GM21447 (cell line): ENCODE measurements around the gene ABCC6.
"Not testable (repeated sequence)": the region's sequence is repeated elsewhere in the genome, so short reads cannot be mapped to it uniquely, and the experiment has no call there.

Source experiments
- ATAC-seq: cut with Tn5 transposase; IDR thresholded peaks from one replicate; pipeline ENCODE4 v1.9.1; 2021; ENCODE audit not compliant: unreplicated experiment

The ABCC6 gene

DNA sequence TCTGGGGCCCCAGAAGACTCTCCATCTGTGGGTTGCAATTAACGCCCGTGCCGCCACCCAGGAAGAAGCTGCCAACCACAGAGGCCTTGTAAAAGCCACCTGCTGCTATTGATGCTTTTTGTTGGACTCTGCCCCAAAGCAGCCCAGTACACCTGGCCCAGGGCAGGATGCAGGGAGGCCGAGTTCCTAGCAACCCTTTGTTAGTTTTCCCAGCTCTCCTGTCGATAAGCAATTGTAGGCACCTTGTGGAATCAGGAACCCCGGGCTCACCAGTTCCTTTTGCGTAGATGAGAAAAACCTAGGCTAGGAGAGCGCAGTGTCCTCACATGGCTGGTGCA lies 103.3 kb downstream of the ABCC6 start:
- no peak for ATAC-seq

DNA sequence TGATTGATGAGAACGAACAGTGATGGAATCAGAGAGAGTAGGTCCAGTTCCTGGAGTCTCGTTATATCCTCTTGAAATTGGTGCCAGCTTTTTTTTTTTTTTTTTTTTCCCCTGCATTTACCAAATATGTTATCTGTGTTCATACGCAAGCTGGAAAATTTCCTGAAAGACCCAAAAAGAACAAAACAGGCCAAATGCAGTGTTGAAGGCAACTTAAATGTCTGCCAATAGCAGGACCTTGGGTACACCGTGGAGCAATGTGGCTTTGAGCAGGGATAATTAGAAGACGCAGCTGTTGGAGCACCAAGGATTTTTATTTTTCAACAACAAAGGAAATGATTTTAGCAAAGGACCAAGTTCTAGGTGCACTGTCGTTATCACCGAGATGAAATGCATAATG lies 105.0 kb downstream of the ABCC6 start:
- ATAC-seq, result no peak

DNA sequence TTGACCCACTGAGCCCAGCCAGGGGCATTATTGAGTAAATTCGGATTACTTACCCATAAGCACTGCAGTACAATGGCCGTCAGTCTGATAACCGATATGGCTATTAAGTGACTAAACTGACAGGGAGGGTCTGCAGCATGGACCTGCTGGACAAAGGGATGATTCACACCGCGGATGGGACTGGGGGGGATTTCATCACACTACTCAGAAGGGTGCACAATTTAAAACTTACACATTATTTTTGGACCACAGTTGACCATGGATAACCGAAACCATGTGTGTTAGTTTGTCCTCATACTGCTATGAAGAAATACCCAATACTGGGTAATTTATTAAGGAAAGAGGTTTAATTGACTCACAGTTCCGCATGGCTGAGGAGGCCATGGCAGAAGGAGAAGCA lies 106.5 kb downstream of the ABCC6 start:
- no peak for ATAC-seq

DNA sequence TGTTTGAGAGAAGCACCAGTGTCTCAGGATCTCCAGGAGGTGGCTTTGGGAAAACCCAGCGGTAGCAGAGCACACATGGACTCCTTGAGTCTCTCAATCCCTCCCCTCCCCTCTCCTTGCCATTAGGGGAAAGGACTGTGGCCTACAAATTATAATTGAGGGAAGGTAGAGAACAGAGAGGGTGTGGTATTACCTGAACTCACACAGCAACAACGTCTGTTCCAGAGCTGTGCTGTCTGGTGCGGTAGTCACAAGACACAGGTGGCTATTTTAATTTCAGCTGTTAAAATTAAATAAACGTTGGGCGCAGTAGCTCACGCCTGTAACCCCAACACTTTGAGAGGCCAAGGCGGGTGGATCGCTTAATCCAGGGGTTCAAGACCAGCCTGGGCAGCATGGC lies 110.2 kb downstream of the ABCC6 start:
- ATAC-seq, result no peak

DNA sequence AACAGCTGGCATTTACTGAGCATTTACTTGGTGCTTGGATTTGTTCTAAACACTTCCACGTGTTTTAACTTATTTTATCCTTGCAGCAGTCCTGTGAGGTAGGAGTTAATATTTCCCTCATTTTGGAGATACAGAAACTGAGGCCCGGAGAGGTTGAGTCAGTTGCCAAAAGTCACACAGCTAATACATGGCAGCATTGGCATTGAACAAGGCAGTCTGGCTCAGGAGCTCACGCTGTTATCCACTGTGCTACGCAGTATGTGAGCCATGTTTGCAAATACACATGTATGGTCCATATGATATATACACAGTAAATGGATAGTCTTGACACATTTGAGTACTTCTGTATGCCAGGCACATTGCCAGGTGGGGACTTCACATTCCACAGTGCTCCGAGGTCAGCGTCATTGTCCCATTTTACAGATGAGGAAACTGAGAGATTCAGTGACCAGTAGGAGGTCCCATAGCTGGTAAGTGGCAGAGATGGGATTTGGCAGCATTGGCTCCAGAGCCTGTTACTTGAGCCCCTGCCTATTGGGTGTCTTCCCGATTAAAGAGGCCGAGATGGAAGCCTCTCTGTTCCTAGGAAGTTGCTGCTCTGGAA lies 110.7 kb downstream of the ABCC6 start:
- ATAC-seq, result no peak

DNA sequence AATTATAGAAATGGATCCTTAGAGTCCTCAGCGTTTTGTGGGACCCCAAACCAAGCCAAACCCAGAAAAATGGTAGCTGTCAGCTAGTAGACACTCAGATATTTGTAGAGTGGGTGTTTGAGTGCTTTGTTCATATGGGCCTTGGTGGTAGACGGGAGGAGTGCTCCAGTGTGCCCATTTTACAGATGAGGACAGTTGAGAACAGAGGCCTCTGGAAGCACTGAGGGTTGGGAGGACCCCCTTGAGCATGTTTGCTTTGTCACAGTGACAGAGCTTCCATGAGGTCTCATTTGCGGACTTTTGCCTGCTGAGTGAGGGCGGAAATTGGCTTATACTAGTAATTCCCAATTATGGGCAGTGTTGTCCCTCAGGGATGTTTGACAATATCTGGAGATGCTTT lies 111.7 kb downstream of the ABCC6 start:
- no peak for ATAC-seq

DNA sequence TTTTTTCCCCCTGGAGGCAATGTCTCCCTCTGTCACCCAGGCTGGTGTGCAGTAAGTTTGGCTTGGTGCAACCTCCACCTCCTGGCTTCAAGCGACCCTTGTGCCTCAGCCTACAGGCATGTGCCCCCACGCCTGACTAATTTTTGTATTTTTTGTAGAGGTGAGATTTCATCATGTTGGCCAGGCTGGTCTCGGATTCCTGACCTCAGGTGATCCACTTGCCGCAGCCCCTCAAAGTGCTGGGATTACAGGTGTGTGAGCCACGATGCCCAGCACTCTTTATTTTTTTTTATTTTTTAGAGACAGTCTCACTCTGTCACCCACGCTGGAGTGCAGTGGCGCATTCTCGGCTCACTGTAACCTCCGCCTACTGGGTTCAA lies 113.2 kb downstream of the ABCC6 start:
- ATAC-seq, result no peak

DNA sequence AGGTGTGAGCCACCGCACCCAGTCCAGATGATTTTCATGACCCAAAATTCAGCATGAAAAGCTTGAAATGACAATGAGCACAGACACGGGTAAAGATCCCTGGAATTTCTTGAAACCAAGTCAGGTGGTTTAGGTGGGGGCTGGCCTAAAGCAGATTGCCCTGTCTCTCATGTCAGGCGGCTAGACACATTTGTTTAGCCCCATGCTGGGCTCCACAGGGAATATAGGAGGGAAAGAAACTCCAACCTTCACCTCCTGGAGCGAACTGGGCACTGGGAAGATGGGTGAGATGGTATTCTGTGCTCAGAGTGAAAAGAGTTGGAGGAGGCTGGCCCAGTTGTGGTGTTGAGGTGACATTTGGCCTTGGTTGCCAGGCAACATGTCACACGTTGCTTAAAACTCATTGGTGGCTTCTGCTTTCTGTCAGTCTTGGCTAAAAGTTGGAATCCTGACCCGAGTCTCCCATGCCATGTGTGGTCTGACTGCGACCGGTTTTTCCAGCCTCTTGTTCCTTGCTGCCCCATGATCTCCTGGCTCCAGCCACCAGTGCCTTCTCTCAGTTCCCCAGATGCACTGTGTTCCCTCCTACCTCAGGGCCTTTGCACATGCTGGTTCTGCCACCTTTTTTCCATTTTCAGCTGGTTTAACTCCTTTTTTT lies 113.7 kb downstream of the ABCC6 start:
- ATAC-seq, result no peak

DNA sequence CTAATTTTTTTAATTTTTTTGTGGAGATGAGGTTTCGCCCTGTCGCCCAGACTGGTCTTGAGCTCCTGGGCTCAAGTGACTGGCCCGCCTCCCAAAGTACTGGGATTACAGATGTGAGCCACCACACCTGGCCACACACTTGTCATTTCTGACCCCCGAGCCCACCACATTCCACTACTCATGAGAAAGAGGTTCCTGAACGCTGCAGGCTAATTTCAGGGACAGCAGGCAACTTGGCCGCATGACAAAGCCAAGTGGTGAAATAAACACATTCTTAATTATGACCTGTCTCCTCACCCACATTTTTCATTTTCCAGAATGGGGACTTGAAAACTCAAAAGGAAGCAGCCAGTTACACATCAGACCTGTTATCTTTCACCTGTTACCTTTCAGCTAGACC lies 114.5 kb downstream of the ABCC6 start:
- no peak for ATAC-seq

DNA sequence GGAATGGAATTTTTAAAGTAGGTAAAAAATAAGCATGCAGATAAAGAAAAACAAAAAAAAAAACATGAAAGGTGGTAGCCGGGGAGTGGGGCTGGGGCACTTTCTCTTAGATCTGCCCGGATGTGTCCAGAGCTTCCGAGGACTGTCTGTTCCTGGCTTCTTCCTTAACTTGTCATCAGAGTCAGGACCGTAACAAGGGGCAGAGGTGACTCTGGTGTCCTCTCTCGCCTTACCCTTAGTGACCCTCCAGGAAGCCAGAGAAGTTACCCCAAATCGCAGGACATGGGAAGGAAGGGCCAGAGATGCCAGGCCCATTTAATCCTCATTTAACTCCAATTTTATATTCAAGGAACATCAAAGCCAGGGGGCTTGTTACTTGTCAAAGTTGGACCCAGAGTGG lies 115.5 kb downstream of the ABCC6 start:
- no peak for ATAC-seq

DNA sequence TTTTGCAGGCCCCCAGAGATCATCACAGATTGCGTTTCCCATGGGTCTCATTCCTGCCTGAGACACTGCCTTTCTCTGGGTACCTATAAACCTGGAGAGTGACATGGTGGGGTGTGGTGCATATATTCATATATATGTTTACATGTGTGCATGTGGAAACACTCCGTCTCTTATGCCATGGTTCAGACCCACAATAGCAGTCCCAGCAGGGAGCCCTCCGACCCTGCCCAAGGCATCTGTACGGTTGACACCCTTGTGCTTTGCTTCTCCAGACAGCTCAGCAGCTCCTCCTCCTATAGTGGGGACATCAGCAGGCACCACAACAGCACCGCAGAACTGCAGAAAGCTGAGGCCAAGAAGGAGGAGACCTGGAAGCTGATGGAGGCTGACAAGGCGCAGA lies 116.8 kb downstream of the ABCC6 start:
- no peak for ATAC-seq

DNA sequence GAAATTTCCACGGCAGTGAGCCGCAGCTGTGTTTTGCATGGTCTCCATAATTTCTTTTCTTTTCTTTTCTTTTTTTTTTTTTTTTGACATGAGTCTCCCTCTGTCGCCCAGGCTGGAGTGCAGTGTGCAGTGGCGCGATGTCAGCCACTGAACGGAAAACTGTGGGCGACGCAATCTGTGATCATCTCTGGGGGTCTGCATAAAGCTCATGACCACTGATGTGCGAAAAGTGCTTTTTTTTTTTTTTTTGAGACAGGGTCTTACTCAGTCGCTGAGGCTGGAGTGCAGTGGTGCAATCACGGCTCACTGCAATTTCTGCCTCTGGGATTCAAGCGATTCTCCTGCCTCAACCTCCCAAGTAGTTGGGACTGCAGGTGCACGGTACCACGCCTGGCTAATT lies 117.6 kb downstream of the ABCC6 start:
- no peak for ATAC-seq

DNA sequence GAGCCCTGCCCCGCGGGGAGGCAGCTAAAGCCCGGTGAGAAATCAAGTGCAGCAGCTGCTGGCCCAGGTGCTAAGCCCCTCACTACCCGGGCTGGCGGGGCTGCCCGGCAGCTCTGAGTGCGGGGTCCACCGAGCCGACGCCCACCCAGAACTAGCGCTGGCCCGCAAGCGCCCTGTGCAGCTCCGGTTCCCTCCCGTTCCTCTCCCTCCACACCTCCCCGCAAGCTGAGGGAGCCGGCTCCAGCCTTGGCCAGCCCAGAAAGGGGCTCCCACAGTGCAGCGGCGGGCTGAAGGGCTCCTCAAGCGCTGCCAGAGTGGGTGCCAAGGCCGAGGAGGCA lies 118.5 kb downstream of the ABCC6 start:
- not testable (repeated sequence) for ATAC-seq

DNA sequence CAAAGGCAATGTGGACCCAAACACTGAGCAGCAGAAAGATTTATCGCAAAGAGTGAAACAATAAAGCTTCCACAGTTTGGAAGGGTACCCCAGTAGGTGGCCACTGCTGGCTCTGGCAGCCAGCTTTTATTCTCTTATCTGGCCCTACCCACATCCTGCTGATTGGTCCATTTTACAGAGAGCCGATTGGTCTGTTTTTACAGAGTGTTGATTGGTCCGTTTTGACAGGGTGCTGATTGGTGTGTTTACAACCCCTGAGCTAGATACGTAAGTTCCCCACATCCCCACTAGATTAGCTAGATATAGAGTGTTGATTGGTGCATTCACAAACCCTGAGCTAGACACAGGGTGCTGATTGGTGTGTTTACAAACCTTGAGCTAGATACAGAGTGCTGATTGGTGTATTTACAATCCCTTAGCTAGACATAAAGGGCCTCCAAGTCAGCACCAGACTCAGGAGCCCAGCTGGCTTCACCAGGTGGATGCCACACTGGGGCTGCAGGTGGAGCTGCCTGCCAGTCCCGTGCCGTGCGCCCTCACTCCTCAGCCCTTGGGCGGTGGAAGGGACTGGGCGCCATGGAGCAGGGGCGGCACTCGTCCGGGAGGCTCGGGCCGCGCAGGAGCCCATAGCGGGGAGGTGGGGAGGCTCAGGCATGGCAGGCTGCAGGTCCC lies 119.0 kb downstream of the ABCC6 start:
- not testable (repeated sequence) for ATAC-seq

DNA sequence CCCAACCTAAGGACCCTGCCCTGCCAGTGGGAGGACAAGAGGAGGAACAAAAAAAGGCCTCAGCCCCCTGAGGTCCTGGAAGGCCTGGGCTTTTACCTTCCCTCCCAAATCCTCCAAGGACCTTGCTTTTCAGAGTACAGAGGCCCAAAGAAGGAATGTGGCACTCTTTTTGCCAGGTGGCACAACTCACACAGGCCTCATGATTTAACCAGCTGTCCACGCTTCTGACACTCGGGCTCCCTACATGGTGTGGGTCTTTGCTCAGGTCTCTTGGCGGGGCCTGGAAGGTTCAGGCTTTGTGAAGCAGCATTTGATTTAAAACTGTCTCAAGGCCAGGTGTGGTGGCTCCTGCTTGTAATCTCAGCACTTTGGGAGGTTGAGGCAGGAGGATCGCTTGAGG lies 120.6 kb downstream of the ABCC6 start:
- ATAC-seq, result no peak

DNA sequence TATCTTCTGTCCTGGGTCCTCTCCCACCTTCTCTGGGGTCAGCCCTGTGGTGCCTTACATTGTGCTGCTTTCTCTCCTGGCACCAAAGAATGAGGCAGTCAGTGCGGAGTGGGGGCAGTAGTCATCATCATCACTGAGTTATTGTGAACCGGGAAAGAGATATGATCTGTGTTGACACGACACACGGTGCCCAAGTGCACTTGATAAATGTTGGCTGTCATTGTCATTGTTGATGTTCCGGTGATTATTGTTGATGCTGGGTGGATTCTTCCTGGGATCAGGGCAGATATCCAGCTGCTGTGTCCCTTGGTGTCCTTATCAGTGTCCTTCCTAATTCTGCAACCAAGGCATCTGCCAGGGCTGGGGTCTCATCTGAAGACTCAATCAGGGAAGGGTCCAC lies 121.7 kb downstream of the ABCC6 start:
- ATAC-seq, result no peak

DNA sequence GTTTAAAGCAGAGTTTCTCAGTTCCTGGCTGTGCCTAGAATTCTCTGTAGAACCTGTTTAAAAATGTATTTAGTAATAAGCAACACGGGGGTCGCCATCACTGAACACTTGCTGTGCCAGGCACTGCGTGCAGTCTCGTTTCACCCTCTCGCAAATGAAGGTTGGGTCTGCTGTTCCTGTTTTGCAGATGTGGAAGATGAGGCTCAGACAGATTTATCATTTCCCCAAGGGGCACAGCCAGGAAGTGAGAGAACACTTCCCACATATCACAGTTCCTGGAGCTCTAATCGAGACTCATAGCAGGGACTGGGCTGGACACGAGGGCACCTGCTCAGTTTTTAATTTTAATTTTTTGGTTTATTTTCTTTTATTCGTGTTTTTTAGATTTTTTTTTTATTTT lies 122.7 kb downstream of the ABCC6 start:
- no peak for ATAC-seq

DNA sequence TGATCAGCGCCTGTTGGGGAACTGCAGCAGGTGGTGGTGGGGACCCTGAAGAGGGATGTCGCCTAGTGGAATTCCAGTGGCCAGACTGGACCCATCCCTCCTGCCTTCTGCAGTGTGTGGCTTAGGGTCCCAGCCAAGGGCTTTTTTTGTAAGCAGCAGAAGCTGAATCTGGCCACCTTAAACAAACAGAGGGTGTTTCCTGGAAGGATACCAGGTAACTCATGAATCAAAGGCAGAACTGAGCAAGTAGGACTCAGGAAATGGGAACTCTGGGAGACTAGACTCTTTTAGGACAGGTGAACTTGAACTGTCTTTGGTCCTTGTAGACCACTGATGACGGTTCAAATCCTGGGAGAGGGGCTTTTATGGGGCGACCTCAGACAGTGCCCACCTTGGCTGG lies 124.0 kb downstream of the ABCC6 start:
- ATAC-seq, result no peak
